B cell (primary cell): ENCODE results near the gene TRANK1. TPM values are rescaled to one million over a fixed set of nuclear protein-coding genes. Genes with fewer than 3 reads are reported as not detected.

ENCODE experiments used
- ATAC-seq: fragments of 200-7000 bp; cut with Tn5 transposase; one replicate; pipeline ENCODE4 v1.10.0; 2021; ENCODE audit warnings: low read depth, mild to moderate bottlenecking, moderate number of reproducible peaks, moderate library complexity
- CTCF ChIA-PET: fragments of 350-600 bp; sonication (Branson Sonifier 250); formaldehyde crosslinking; loops from one replicate; lab custom pipeline; 2021; ENCODE audit warnings: antibody characterized with exemption, inconsistent platforms; lab: Charles Lee
- POLR2A ChIA-PET: fragments of 350-600 bp; sonication (Branson Sonifier 250); formaldehyde crosslinking; loops from one replicate; lab custom pipeline; 2021; ENCODE audit warnings: antibody characterized with exemption; lab: Charles Lee
- DNase-seq: peaks from one replicate; pipeline ENCODE4 v3.0.0; 2013
- H2AFZ ChIP-seq: 2 replicates; pipeline ENCODE4 v1.6.1; 2012; ENCODE audit warnings: mild to moderate bottlenecking, low read depth, low read length; ENCODE audit not compliant: insufficient read depth, poor library complexity, severe bottlenecking
- H3K27ac ChIP-seq, 2 donors: 1 replicate in 1 of 2; 2 replicates in 1 of 2; pipeline ENCODE4 v1.5.1; 2012 to 2013; ENCODE audit warnings: low read length in 2 of 2, mild to moderate bottlenecking in 2 of 2, moderate library complexity in 1 of 2
- H3K27me3 ChIP-seq, 4 experiments: fragments of 200-600 bp in 1 of 4; sonication (generic) in 1 of 4; replicated peaks in 1 of 4; 1 replicate in 2 of 4; 2 replicates in 2 of 4; pipeline versions ENCODE4 v1.6.1 to v1.7.0; 2013 to 2016; ENCODE audit warnings: low read length in 3 of 4, mild to moderate bottlenecking in 2 of 4, mixed read lengths in 1 of 4, moderate library complexity in 1 of 4; ENCODE audit not compliant: insufficient read depth in 4 of 4, control insufficient read depth in 3 of 4; ENCODE audit errors: control extremely low read depth in 1 of 4
- H3K36me3 ChIP-seq, 2 experiments: replicated peaks in 1 of 2; 1 replicate in 1 of 2; 2 replicates in 1 of 2; pipeline versions ENCODE4 v1.6.1 to v1.7.1; 2013; ENCODE audit warnings: low read length in 1 of 2; ENCODE audit not compliant: insufficient read depth in 2 of 2, control insufficient read depth in 1 of 2; ENCODE audit errors: control extremely low read depth in 1 of 2, extremely low read depth in 1 of 2
- H3K4me1 ChIP-seq, 2 donors: fragments of 200-600 bp in 1 of 2; sonication (generic) in 1 of 2; 1 replicate in 1 of 2; 2 replicates in 1 of 2; pipeline versions ENCODE4 v1.5.1 to v1.6.1; 2013 to 2017; ENCODE audit warnings: low read length in 2 of 2; ENCODE audit not compliant: control insufficient read depth in 2 of 2, insufficient read depth in 2 of 2
- H3K4me2 ChIP-seq: replicated peaks from 2 replicates; pipeline ENCODE3; 2012; ENCODE audit warnings: mild to moderate bottlenecking, low read depth, low read length; ENCODE audit not compliant: poor library complexity, severe bottlenecking
- H3K4me3 ChIP-seq, 5 experiments: fragments of 200-600 bp in 1 of 5; sonication (generic) in 1 of 5; 1 replicate in 3 of 5; 2 replicates in 2 of 5; pipeline versions ENCODE4 v1.5.1 to v1.7.0; 2011 to 2016; ENCODE audit warnings: low read length in 4 of 5, mild to moderate bottlenecking in 4 of 5, low read depth in 2 of 5, control low read depth in 1 of 5, moderate library complexity in 1 of 5; ENCODE audit not compliant: insufficient read depth in 1 of 5; ENCODE audit errors: control extremely low read depth in 1 of 5, extremely low read depth in 1 of 5
- H3K79me2 ChIP-seq: fragments of 200-600 bp; sonication (generic); one replicate; pipeline ENCODE4 v1.6.0; 2016; ENCODE audit warnings: low read length; ENCODE audit not compliant: control insufficient read depth, insufficient read depth
- H3K9ac ChIP-seq: fragments of 200-600 bp; sonication (generic); 2 replicates; pipeline ENCODE4 v1.6.1; 2017; ENCODE audit warnings: mild to moderate bottlenecking, low read length, moderate library complexity
- H3K9me3 ChIP-seq, 3 donors: one replicate each; pipeline versions ENCODE4 v1.6.1 to v1.7.1; 2013; ENCODE audit warnings: low read length in 2 of 3; ENCODE audit not compliant: control insufficient read depth in 2 of 3, insufficient read depth in 1 of 3; ENCODE audit errors: control extremely low read depth in 1 of 3
- H4K20me1 ChIP-seq: 2 replicates; pipeline ENCODE4 v1.6.0; 2012; ENCODE audit warnings: mild to moderate bottlenecking, low read length; ENCODE audit not compliant: insufficient read depth, control insufficient read depth, poor library complexity, severe bottlenecking
- H3K27ac Mint-ChIP-seq: one replicate; pipeline ENCODE4 v1.8.0; 2021; ENCODE audit warnings: mixed read lengths
- H3K27me3 Mint-ChIP-seq: one replicate; pipeline ENCODE4 v1.8.0; 2021; ENCODE audit warnings: mixed read lengths
- H3K4me1 Mint-ChIP-seq: one replicate; pipeline ENCODE4 v1.8.0; 2021; ENCODE audit warnings: mixed read lengths
- H3K4me3 Mint-ChIP-seq: one replicate; pipeline ENCODE4 v1.8.0; 2021; ENCODE audit warnings: mixed read lengths
- H3K9me3 Mint-ChIP-seq: one replicate; pipeline ENCODE4 v1.8.0; 2022; ENCODE audit warnings: mixed read lengths; ENCODE audit not compliant: insufficient read depth
- CTCF ChIP-seq: fragments of 200-600 bp; IDR thresholded peaks from one replicate; pipeline ENCODE4 v1.8.0; 2022; ENCODE audit warnings: antibody characterized with exemption, mild to moderate bottlenecking
- EZH2 ChIP-seq: IDR thresholded peaks from 2 replicates; pipeline ENCODE4 v1.6.1; 2012; ENCODE audit warnings: borderline replicate concordance, low read depth, mild to moderate bottlenecking, moderate library complexity, low read length; ENCODE audit not compliant: insufficient read depth, poor library complexity, severe bottlenecking
- WGBS: methylation state at CpG from one replicate; pipeline ENCODE4 v1.1.5; 2013; ENCODE audit warnings: missing lambda C conversion rate; ENCODE audit not compliant: insufficient coverage; 5-methylcytosine and 5-hydroxymethylcytosine counted together
- intact Hi-C: fragments of 100-400 bp; cut with micrococcal nuclease; formaldehyde crosslinking; loops from one replicate; pipeline ENCODE4 v1.10.0; 2022
- polyA plus RNA-seq: library from polyadenylated mRNA; depleted of rRNA; stranded (reverse); fragments of >200 nt; gene quantifications from 2 replicates; pipeline ENCODE4 v1.2.3, GENCODE V29; 2012
- total RNA-seq, 2 donors: library from RNA; stranded (reverse); fragments of 120-200 nt in 1 of 2; gene quantifications; 1 replicate in 1 of 2; 2 replicates in 1 of 2; pipeline versions ENCODE4 v1.2.3 to v1.2.4, GENCODE V29; 2013 to 2022

The TRANK1 gene
- total and polyA plus RNA-seq, 2 donors (not counting 1 experiment from before 2014, with no cell fraction given): 20.8 to 147 TPM

GRCh38 chr3:36837089-36837488 is 107.8 kb downstream of the TRANK1 start:
- no peak overlapping the region for H3K27ac ChIP-seq
- Mint-ChIP-seq H3K27me3 (no peaks in the 10 kb centered on the region), H3K27ac (no peak overlapping the region), H3K9me3 (peaks cover 3% of the 10 kb centered on the region), H3K4me3 (no peak overlapping the region), H3K4me1 (no peaks in the 10 kb centered on the region)
- H2AFZ ChIP-seq: no peak overlapping the region
- H3K36me3 ChIP-seq: peaks cover 27 to 93% of the 10 kb centered on the region in 2 experiments
- H3K4me2 ChIP-seq: no peak overlapping the region
- WGBS: 100% methylated on average over 3 of the region's 3 CpGs
- ChIA-PET POLR2A (no interaction called here), CTCF (interaction anchor here (1.4 to 6.8 kb wide), 2 partner anchors 121 to 377 kb away, joined by 3 to 36 read pairs; no protein-coding TSS in a partner anchor)
- no peaks in the 10 kb centered on the region for H3K79me2 ChIP-seq
- TF ChIP-seq EZH2 (no peak), CTCF (no peak)
- no peaks in the 10 kb centered on the region for H4K20me1 ChIP-seq
- H3K27me3 ChIP-seq: no peaks in the 10 kb centered on the region
- H3K4me1 ChIP-seq: no peaks in the 10 kb centered on the region
- intact Hi-C loops: no loop called here
- no peaks in the 10 kb centered on the region for H3K9me3 ChIP-seq
- no peak overlapping the region for H3K9ac ChIP-seq
- ATAC-seq (no peak), DNase-seq (no peak)
- no peak overlapping the region for H3K4me3 ChIP-seq

GRCh38 chr3:36833160-36833814 is 111.6 kb downstream of the TRANK1 start:
- Histone ChIP-seq H3K4me3 (no peak overlapping the region), H4K20me1 (no peaks in the 10 kb centered on the region), H3K9ac (no peak overlapping the region), H3K9me3 (no peaks in the 10 kb centered on the region), H3K4me1 (no peaks in the 10 kb centered on the region), H3K27ac (no peak overlapping the region), H3K4me2 (no peak overlapping the region), H2AFZ (no peak overlapping the region), H3K79me2 (no peaks in the 10 kb centered on the region), H3K36me3 (peaks cover 13 to 95% of the 10 kb centered on the region in 2 experiments), H3K27me3 (no peaks in the 10 kb centered on the region)
- DNase-seq (no peak), ATAC-seq (no peak)
- Mint-ChIP-seq H3K27me3 (no peaks in the 10 kb centered on the region), H3K4me3 (no peak overlapping the region), H3K9me3 (no peaks in the 10 kb centered on the region), H3K27ac (no peak overlapping the region), H3K4me1 (no peaks in the 10 kb centered on the region)
- 99% methylated on average over 8 of the region's 10 CpGs for WGBS
- TF ChIP-seq CTCF (no peak), EZH2 (no peak)
- intact Hi-C loops: no loop called here
- CTCF ChIA-PET: interaction anchor here (6.8 kb wide), 1 partner anchor 125 kb away, joined by 36 read pairs; no protein-coding TSS in a partner anchor
- POLR2A ChIA-PET: no interaction called here
